K562 (cell line): Measurements from ENCODE around the gene CA5B. TPM values are rescaled to one million over a fixed set of nuclear protein-coding genes. Genes with fewer than 3 reads are reported as not detected.

Source experiments
- CBX3 ChIP-seq, 2 experiments: IDR thresholded peaks; 1 replicate in 1 of 2; 2 replicates in 1 of 2; pipeline ENCODE4 v1.6.1; 2012; ENCODE audit warnings: inconsistent platforms in 2 of 2, low read length in 2 of 2, borderline replicate concordance in 1 of 2, control low read depth in 1 of 2
- CTBP1 ChIP-seq: fragments of 450-650 bp; IDR thresholded peaks from 2 replicates; pipeline ENCODE4 v1.6.1; 2016; ENCODE audit warnings: borderline replicate concordance
- EP300 ChIP-seq: IDR thresholded peaks from 2 replicates; pipeline ENCODE4 v1.6.1; 2012; ENCODE audit warnings: low read length, improper control_type of control experiment
- HNRNPH1 ChIP-seq: fragments of 200-400 bp; formaldehyde crosslinking; optimal IDR thresholded peaks from 2 replicates; pipeline ENCODE3; 2017; ENCODE audit warnings: low read depth, mild to moderate bottlenecking, low read length, moderate library complexity
- KAT2B ChIP-seq: IDR thresholded peaks from one replicate; pipeline ENCODE4 v1.6.1; 2012; ENCODE audit warnings: low read depth, mild to moderate bottlenecking, control low read depth, inconsistent platforms, low read length, moderate library complexity
- MBD2 ChIP-seq: sonication (generic); IDR thresholded peaks from 2 replicates; pipeline ENCODE4 v1.6.1; 2016; ENCODE audit warnings: low read depth, borderline replicate concordance
- NCOA2 ChIP-seq, 2 experiments: fragments of 450-650 bp; IDR thresholded peaks; 2 replicates each; pipeline ENCODE4 v1.6.1; 2018; ENCODE audit warnings: mild to moderate bottlenecking in 2 of 2, moderate library complexity in 1 of 2; ENCODE audit not compliant: partially characterized antibody in 2 of 2
- POLR2G ChIP-seq: fragments of 200-400 bp; formaldehyde crosslinking; IDR thresholded peaks from 2 replicates; pipeline ENCODE4 v1.6.1; 2017; ENCODE audit warnings: low read depth, mild to moderate bottlenecking, antibody characterized with exemption, low read length, moderate library complexity
- PTTG1 ChIP-seq: fragments of 450-650 bp; IDR thresholded peaks from 2 replicates; pipeline ENCODE4 v1.6.1; 2016; ENCODE audit warnings: low read depth, mild to moderate bottlenecking, missing genetic modification characterization, missing compliant biosample characterization
- RFX5 ChIP-seq: IDR thresholded peaks from 2 replicates; pipeline ENCODE4 v1.6.1; 2011; ENCODE audit warnings: low read depth, mild to moderate bottlenecking, improper control_type of control experiment, low read length
- TEAD4 ChIP-seq, 2 experiments: sonication (generic) in 1 of 2; formaldehyde crosslinking in 1 of 2; IDR thresholded peaks; 2 replicates each; pipeline versions ENCODE4 v1.6.1 to v1.8.0; 2012 to 2022; ENCODE audit warnings: borderline replicate concordance in 1 of 2, inconsistent platforms in 1 of 2, low read length in 1 of 2, mild to moderate bottlenecking in 1 of 2, missing genetic modification reagents in 1 of 2
- ZFX ChIP-seq: sonication (generic); formaldehyde crosslinking; IDR thresholded peaks from 2 replicates; pipeline ENCODE4 v1.8.0; 2022; ENCODE audit warnings: mild to moderate bottlenecking, missing genetic modification reagents, moderate library complexity
- ZNF695 ChIP-seq: fragments of 450-650 bp; formaldehyde crosslinking; IDR thresholded peaks from 2 replicates; pipeline ENCODE4 v1.4.0; 2020; ENCODE audit warnings: mild to moderate bottlenecking, moderate library complexity
- polyA plus RNA-seq, 8 experiments: library from polyadenylated mRNA; depleted of rRNA in 4 of 8; stranded (reverse) in 5 of 8; unstranded in 3 of 8; fragments of >200 nt; fragmentation: Nextera tagmentation in 2 of 8; fragmentation: Illumina TruSeq in 1 of 8; extraction: Ambion mirVana in 2 of 8; extraction: Trizol in 1 of 8; gene quantifications; 2 replicates each; pipeline versions ENCODE4 v1.2.1 to v1.2.3, GENCODE V29; 2011 to 2014; ENCODE audit warnings: inconsistent platforms in 1 of 8, missing spikeins in 1 of 8
- total RNA-seq, 7 experiments: library from RNA; depleted of rRNA in 6 of 7; stranded (reverse); fragments of >200 nt in 6 of 7; fragmentation: Illumina TruSeq in 2 of 7; extraction: Trizol in 2 of 7; gene quantifications; 2 replicates each; pipeline versions ENCODE4 v1.2.1 to v1.2.3, GENCODE V29; 2011 to 2021; ENCODE audit warnings: low replicate concordance in 1 of 7
- TF ChIP-seq, protein P1 (sequence below): sonication (generic); formaldehyde crosslinking; IDR thresholded peaks from 2 replicates; pipeline ENCODE4 v1.8.1; 2023; ENCODE audit warnings: mild to moderate bottlenecking, missing genetic modification reagents
- TF ChIP-seq, protein P2 (sequence below): fragments of 200-800 bp; sonication (Bioruptor generic); IDR thresholded peaks from 2 replicates; pipeline ENCODE4 v1.6.1; 2017; ENCODE audit warnings: missing genetic modification characterization, missing compliant biosample characterization
- TF ChIP-seq, protein P3 (sequence below): fragments of 450-650 bp; IDR thresholded peaks from 2 replicates; pipeline ENCODE4 v1.6.1; 2014; ENCODE audit warnings: low read depth, mild to moderate bottlenecking, moderate library complexity, borderline replicate concordance
- TF ChIP-seq, protein P4 (sequence below): fragments of 200-800 bp; sonication (Bioruptor generic); IDR thresholded peaks from 2 replicates; pipeline ENCODE4 v1.6.1; 2017; ENCODE audit warnings: missing genetic modification characterization, missing compliant biosample characterization

The CA5B gene
- total and polyA plus RNA-seq, 9 of the 15 experiments (the other 6 are each of a cell fraction or from before 2014, with no cell fraction given) = 0.55 to 3.7 (median 2.6) TPM

DNA sequence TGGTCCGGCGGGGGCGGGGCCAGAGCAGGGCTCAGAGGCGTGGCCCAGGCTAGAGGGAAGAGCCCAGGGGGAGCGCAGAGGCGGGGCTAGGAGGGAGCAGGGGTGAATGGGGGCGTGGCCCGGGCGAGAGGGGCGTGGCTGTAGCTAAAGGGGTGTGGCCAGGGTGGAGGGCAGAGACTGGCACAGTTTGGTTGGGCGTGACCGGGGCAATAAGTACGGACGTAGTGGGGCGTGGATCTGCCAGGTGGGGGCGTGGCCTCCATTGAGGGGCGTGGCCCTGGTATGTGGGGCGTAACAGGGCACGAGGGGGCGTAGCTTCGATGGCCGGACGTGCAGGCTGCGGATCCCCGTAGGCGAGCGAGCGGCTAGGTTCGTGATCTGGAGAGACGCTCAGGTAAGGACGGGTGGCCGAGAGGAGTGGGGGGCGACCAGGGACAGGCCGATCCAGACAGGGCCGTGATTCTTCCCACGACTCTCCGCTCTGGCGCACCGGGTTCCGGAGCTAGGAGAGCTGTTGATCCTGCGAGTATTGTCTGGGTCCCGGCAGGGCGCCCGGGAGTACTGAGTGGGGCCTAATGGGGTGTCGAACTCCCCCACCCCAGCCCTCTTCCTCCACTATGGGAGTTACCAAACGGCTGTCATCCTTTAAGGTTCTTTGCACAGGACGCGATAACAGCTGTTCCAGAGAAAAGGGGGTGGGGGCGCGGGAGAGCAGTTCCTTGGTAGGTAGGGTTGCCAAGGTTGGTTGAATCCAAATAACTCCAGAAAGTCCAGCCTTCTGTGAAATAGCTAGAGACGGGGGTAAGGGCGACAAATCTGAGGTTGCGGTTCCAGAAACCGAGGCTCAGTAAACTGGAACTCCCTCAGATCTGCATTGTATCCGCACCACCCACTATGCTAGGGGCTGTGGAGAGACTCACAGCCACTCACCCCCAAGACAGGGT, at the start of gene CA5B (continued):
- TF ChIP-seq TEAD4 (IDR thresholded peaks at IDR 0.05; ENCODE audit: low read length) = 0 out of 2 replicates have a peak, but pooled peaks have one; percentile 20
- TF ChIP-seq TEAD4 (CRISPR knock-in tag; IDR thresholded peaks at IDR 0.05; ENCODE audit: borderline replicate concordance) = no peak
- TF ChIP-seq, protein P1, sequence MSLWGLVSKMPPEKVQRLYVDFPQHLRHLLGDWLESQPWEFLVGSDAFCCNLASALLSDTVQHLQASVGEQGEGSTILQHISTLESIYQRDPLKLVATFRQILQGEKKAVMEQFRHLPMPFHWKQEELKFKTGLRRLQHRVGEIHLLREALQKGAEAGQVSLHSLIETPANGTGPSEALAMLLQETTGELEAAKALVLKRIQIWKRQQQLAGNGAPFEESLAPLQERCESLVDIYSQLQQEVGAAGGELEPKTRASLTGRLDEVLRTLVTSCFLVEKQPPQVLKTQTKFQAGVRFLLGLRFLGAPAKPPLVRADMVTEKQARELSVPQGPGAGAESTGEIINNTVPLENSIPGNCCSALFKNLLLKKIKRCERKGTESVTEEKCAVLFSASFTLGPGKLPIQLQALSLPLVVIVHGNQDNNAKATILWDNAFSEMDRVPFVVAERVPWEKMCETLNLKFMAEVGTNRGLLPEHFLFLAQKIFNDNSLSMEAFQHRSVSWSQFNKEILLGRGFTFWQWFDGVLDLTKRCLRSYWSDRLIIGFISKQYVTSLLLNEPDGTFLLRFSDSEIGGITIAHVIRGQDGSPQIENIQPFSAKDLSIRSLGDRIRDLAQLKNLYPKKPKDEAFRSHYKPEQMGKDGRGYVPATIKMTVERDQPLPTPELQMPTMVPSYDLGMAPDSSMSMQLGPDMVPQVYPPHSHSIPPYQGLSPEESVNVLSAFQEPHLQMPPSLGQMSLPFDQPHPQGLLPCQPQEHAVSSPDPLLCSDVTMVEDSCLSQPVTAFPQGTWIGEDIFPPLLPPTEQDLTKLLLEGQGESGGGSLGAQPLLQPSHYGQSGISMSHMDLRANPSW (CRISPR knock-in tag) = no peak
- TF ChIP-seq NCOA2 (IDR thresholded peaks at IDR 0.05; ENCODE audit: partially characterized antibody in 2 of 2) = no peak
- TF ChIP-seq, protein P2, sequence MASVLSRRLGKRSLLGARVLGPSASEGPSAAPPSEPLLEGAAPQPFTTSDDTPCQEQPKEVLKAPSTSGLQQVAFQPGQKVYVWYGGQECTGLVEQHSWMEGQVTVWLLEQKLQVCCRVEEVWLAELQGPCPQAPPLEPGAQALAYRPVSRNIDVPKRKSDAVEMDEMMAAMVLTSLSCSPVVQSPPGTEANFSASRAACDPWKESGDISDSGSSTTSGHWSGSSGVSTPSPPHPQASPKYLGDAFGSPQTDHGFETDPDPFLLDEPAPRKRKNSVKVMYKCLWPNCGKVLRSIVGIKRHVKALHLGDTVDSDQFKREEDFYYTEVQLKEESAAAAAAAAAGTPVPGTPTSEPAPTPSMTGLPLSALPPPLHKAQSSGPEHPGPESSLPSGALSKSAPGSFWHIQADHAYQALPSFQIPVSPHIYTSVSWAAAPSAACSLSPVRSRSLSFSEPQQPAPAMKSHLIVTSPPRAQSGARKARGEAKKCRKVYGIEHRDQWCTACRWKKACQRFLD (CRISPR knock-in tag) = no peak
- no peak for TF ChIP-seq RFX5
- peak; percentile 38; the same call in 1 of the 2 replicates for TF ChIP-seq MBD2
- TF ChIP-seq PTTG1 = no peak
- TF ChIP-seq, protein P3, sequence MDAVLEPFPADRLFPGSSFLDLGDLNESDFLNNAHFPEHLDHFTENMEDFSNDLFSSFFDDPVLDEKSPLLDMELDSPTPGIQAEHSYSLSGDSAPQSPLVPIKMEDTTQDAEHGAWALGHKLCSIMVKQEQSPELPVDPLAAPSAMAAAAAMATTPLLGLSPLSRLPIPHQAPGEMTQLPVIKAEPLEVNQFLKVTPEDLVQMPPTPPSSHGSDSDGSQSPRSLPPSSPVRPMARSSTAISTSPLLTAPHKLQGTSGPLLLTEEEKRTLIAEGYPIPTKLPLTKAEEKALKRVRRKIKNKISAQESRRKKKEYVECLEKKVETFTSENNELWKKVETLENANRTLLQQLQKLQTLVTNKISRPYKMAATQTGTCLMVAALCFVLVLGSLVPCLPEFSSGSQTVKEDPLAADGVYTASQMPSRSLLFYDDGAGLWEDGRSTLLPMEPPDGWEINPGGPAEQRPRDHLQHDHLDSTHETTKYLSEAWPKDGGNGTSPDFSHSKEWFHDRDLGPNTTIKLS = no peak
- no peak; the same call in 1 of the 2 replicates for TF ChIP-seq CTBP1
- no peak for TF ChIP-seq ZNF695 (CRISPR knock-in tag)
- TF ChIP-seq ZFX (CRISPR knock-in tag) = no peak
- no peak for TF ChIP-seq HNRNPH1
- TF ChIP-seq POLR2G = peak; percentile 38; the same call in 1 of the 2 replicates
- no peak for TF ChIP-seq KAT2B
- no peak for TF ChIP-seq CBX3 (IDR thresholded peaks at IDR 0.05; ENCODE audit: borderline replicate concordance in 1 of 2, low read length in 2 of 2)
- no peak for TF ChIP-seq EP300
- TF ChIP-seq, protein P4, sequence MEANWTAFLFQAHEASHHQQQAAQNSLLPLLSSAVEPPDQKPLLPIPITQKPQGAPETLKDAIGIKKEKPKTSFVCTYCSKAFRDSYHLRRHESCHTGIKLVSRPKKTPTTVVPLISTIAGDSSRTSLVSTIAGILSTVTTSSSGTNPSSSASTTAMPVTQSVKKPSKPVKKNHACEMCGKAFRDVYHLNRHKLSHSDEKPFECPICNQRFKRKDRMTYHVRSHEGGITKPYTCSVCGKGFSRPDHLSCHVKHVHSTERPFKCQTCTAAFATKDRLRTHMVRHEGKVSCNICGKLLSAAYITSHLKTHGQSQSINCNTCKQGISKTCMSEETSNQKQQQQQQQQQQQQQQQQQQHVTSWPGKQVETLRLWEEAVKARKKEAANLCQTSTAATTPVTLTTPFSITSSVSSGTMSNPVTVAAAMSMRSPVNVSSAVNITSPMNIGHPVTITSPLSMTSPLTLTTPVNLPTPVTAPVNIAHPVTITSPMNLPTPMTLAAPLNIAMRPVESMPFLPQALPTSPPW (CRISPR knock-in tag) = peak; percentile 87
